ENCODE data around the gene DCAF12L2. TPM values are rescaled to one million over a fixed set of nuclear protein-coding genes. Genes with fewer than 3 reads are reported as not detected.

Gene DCAF12L2
- polyA plus RNA-seq, 2 of the 4 experiments (the other 2 are of a cell fraction), result 0.09 to 0.10 TPM

DNA sequence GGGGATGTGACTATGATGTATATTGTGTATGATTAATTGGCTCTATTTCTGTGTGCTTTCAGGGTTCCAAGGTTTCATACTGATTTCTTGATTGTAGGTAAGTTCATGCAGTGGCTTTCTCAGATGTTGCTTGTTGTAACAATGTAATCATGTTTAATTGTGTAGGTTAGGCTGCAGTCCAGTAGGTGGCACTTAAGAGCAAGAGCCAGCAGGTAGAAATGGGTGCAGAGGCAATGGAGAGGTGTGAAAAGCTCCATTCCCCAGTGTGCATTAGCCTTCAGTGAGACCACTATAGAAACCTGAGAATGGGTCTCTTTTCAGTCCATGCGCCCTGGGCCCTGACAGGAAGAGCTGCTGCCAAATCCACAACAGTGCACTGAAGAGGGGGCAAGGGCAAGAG, 28.2 kb downstream of the DCAF12L2 start:
- ChIA-PET POLR2A (interaction anchor here (0.6 kb wide), 1 partner anchor 152 kb away, joined by 3 read pairs; no protein-coding TSS in a partner anchor), CTCF (no interaction called here)
- WGBS (ENCODE audit: missing lambda C conversion rate), result 33% methylated on average over 1 of the region's 1 CpG
- H3K4me2 ChIP-seq, result no peak overlapping the region
- ATAC-seq (no peak), FAIRE-seq (no peak), DNase-seq (ENCODE audit: low read depth in 1 of 2, low spot score in 1 of 2) (peak in 1 of 2 experiments; percentile 3)
- no peak overlapping the region for H3K27ac ChIP-seq
- H3K4me1 ChIP-seq, result no peaks in the 10 kb centered on the region
- H3K4me3 ChIP-seq, result no peak overlapping the region
- no peak for TF ChIP-seq ESRRA (IDR thresholded peaks at IDR 0.05; ENCODE audit: borderline replicate concordance, low read length)
- TF ChIP-seq ZNF302 (CRISPR knock-in tag; IDR thresholded peaks at IDR 0.05), result no peak
- TF ChIP-seq, protein P1, sequence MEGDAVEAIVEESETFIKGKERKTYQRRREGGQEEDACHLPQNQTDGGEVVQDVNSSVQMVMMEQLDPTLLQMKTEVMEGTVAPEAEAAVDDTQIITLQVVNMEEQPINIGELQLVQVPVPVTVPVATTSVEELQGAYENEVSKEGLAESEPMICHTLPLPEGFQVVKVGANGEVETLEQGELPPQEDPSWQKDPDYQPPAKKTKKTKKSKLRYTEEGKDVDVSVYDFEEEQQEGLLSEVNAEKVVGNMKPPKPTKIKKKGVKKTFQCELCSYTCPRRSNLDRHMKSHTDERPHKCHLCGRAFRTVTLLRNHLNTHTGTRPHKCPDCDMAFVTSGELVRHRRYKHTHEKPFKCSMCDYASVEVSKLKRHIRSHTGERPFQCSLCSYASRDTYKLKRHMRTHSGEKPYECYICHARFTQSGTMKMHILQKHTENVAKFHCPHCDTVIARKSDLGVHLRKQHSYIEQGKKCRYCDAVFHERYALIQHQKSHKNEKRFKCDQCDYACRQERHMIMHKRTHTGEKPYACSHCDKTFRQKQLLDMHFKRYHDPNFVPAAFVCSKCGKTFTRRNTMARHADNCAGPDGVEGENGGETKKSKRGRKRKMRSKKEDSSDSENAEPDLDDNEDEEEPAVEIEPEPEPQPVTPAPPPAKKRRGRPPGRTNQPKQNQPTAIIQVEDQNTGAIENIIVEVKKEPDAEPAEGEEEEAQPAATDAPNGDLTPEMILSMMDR (IDR thresholded peaks at IDR 0.05), result no peak
- no peak for TF ChIP-seq KDM5A (IDR thresholded peaks at IDR 0.05)
- TF ChIP-seq, protein P2, sequence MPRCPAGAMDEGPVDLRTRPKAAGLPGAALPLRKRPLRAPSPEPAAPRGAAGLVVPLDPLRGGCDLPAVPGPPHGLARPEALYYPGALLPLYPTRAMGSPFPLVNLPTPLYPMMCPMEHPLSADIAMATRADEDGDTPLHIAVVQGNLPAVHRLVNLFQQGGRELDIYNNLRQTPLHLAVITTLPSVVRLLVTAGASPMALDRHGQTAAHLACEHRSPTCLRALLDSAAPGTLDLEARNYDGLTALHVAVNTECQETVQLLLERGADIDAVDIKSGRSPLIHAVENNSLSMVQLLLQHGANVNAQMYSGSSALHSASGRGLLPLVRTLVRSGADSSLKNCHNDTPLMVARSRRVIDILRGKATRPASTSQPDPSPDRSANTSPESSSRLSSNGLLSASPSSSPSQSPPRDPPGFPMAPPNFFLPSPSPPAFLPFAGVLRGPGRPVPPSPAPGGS (IDR thresholded peaks at IDR 0.05), result no peak
- peak in 1 of 2 experiments; percentile 22; a peak in 1 of 5 replicates for TF ChIP-seq RAD21 (conservative IDR thresholded peaks at IDR 0.05 in 1 of 2, IDR thresholded peaks at IDR 0.05 in 1 of 2)
- H3K9me3 ChIP-seq, result no peaks in the 10 kb centered on the region

DNA sequence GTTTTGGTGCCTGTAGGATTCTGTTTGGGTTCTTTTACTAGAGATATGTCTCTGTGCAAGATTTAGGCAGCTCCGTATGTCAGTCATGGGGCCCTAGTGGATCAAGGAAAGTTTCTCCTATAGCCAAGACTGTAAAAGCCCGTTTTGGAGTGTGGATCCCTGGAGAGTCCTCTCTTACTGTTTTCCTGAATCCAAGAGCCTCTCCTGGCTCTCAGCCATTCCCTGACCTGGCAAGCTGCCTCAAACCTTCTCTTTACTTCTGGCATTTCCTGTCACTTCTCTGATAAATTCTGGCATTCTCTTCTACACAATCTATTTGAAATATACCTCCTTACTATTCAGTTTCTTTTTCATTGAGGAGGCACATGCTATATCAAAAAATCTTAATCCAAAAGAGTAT, 41.4 kb downstream of the DCAF12L2 start:
- no peak for DNase-seq (ENCODE audit: low read depth in 1 of 2, low spot score in 1 of 2)
- TF ChIP-seq MYC (IDR thresholded peaks at IDR 0.05; ENCODE audit: borderline replicate concordance, low read length) (no peak), MAFK (IDR thresholded peaks at IDR 0.05; ENCODE audit: partially characterized antibody) (no peak), PHF8 (IDR thresholded peaks at IDR 0.05; ENCODE audit: borderline replicate concordance, low read depth) (no peak), ZFP36 (IDR thresholded peaks at IDR 0.05; ENCODE audit: borderline replicate concordance, partially characterized antibody) (no peak), POLR2A (IDR thresholded peaks at IDR 0.05; ENCODE audit: low read length) (no peak), HOXB13 (CRISPR knock-in tag; IDR thresholded peaks at IDR 0.05; ENCODE audit: low read depth) (no peak), JUN (IDR thresholded peaks at IDR 0.05) (no peak), TP53 (CRISPR knock-in tag; IDR thresholded peaks at IDR 0.05) (no peak), RFX5 (IDR thresholded peaks at IDR 0.05) (no peak), ZSCAN20 (CRISPR knock-in tag; IDR thresholded peaks at IDR 0.05) (no peak), CEBPB (IDR thresholded peaks at IDR 0.05) (no peak), KDM5A (IDR thresholded peaks at IDR 0.05) (no peak), RARB (CRISPR knock-in tag; IDR thresholded peaks at IDR 0.05) (no peak), ZNF302 (CRISPR knock-in tag; IDR thresholded peaks at IDR 0.05) (no peak), CHD4 (IDR thresholded peaks at IDR 0.05; ENCODE audit: borderline replicate concordance) (no peak)
- TF ChIP-seq, protein P3, sequence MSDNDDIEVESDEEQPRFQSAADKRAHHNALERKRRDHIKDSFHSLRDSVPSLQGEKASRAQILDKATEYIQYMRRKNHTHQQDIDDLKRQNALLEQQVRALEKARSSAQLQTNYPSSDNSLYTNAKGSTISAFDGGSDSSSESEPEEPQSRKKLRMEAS (IDR thresholded peaks at IDR 0.05), result no peak
- TF ChIP-seq, protein P4, sequence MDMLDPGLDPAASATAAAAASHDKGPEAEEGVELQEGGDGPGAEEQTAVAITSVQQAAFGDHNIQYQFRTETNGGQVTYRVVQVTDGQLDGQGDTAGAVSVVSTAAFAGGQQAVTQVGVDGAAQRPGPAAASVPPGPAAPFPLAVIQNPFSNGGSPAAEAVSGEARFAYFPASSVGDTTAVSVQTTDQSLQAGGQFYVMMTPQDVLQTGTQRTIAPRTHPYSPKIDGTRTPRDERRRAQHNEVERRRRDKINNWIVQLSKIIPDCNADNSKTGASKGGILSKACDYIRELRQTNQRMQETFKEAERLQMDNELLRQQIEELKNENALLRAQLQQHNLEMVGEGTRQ (IDR thresholded peaks at IDR 0.05), result no peak
- TF ChIP-seq, protein P5, sequence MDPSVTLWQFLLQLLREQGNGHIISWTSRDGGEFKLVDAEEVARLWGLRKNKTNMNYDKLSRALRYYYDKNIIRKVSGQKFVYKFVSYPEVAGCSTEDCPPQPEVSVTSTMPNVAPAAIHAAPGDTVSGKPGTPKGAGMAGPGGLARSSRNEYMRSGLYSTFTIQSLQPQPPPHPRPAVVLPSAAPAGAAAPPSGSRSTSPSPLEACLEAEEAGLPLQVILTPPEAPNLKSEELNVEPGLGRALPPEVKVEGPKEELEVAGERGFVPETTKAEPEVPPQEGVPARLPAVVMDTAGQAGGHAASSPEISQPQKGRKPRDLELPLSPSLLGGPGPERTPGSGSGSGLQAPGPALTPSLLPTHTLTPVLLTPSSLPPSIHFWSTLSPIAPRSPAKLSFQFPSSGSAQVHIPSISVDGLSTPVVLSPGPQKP (IDR thresholded peaks at IDR 0.05; ENCODE audit: low read depth, low read length), result no peak
- TF ChIP-seq, protein P6, sequence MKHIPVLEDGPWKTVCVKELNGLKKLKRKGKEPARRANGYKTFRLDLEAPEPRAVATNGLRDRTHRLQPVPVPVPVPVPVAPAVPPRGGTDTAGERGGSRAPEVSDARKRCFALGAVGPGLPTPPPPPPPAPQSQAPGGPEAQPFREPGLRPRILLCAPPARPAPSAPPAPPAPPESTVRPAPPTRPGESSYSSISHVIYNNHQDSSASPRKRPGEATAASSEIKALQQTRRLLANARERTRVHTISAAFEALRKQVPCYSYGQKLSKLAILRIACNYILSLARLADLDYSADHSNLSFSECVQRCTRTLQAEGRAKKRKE (CRISPR knock-in tag; IDR thresholded peaks at IDR 0.05; ENCODE audit: low read depth), result no peak
- H3K4me3 ChIP-seq, result no peak overlapping the region
- 4% methylated on average over 2 of the region's 2 CpGs for WGBS (ENCODE audit: missing lambda C conversion rate)
- ATAC-seq, result no peak
- H3K27ac ChIP-seq, result no peak overlapping the region
- no peak for FAIRE-seq
- ChIA-PET POLR2A (no interaction called here), CTCF (no interaction called here)
- no peaks in the 10 kb centered on the region for H3K4me1 ChIP-seq
- no peaks in the 10 kb centered on the region for H3K9me3 ChIP-seq
- no peak overlapping the region for H3K4me2 ChIP-seq

Measured in A549 (cell line).